ENCODE data around the gene ERO1B.

The ERO1B gene

DNA sequence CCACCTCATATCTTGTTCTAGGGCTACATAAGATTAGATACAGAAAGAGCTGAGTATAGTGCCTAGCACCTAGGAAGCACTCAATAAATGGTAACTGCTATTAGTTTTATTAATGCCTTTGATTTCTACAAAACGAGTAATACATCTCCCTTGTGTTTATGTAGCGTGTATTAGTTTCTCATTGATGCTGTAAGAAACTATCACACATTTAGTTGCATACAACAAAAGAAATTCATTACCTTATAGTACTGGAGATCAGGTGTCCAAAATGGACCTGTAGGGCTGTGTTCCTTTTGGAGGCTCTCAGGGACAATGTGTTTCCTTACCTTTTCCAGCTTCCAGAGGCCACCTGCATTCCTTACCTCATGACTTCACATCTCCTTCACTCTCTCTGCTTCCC lies 961 bp upstream of the ERO1B start:
- TF ChIP-seq, protein P1, sequence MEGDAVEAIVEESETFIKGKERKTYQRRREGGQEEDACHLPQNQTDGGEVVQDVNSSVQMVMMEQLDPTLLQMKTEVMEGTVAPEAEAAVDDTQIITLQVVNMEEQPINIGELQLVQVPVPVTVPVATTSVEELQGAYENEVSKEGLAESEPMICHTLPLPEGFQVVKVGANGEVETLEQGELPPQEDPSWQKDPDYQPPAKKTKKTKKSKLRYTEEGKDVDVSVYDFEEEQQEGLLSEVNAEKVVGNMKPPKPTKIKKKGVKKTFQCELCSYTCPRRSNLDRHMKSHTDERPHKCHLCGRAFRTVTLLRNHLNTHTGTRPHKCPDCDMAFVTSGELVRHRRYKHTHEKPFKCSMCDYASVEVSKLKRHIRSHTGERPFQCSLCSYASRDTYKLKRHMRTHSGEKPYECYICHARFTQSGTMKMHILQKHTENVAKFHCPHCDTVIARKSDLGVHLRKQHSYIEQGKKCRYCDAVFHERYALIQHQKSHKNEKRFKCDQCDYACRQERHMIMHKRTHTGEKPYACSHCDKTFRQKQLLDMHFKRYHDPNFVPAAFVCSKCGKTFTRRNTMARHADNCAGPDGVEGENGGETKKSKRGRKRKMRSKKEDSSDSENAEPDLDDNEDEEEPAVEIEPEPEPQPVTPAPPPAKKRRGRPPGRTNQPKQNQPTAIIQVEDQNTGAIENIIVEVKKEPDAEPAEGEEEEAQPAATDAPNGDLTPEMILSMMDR (conservative IDR thresholded peaks at IDR 0.05) = no peak
- peak overlapping the region; percentile 69 for H3K27ac ChIP-seq

DNA sequence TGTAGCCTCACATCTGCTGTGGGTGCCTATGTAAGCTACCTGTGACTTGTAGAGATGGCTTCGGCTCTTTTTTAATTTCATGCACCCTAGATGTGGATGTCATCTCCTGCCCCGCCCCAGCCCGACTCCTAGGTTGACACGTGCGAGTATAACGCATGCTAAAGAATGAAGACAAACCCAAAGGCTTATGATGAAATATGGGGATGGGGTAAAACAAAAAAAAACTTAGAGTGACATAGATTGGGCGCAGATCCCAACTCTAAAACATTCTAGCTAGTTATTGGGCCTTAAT lies 613 bp upstream of the ERO1B start:
- TF ChIP-seq, protein P1 (conservative IDR thresholded peaks at IDR 0.05) = no peak
- H3K27ac ChIP-seq = peak overlapping the region; percentile 69

DNA sequence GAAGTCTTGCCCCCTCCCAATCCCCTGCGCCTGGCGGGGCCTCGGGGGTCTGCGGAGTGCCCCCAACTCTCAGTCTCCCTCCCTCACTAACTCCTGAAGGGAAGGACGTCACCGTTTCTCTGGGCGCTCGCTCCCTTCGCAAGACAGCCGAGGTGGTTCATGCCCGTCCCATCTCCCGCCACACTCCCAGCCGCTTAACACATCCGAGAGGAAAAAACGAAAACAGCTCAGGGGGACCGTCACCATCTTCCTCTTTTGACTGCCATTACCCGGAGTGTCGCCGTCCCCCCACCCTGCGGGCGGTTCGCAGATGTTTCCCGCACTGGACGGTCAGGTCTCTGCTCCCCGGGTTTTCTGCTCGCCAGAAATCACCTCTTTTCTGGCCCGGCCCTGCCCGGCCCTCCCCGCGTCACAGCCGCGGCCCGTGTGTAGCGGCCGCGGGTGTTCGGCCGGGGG lies 532 bp downstream of the ERO1B start:
- TF ChIP-seq, protein P1 (conservative IDR thresholded peaks at IDR 0.05) = no peak
- peak overlapping the region; percentile 69 for H3K27ac ChIP-seq

DNA sequence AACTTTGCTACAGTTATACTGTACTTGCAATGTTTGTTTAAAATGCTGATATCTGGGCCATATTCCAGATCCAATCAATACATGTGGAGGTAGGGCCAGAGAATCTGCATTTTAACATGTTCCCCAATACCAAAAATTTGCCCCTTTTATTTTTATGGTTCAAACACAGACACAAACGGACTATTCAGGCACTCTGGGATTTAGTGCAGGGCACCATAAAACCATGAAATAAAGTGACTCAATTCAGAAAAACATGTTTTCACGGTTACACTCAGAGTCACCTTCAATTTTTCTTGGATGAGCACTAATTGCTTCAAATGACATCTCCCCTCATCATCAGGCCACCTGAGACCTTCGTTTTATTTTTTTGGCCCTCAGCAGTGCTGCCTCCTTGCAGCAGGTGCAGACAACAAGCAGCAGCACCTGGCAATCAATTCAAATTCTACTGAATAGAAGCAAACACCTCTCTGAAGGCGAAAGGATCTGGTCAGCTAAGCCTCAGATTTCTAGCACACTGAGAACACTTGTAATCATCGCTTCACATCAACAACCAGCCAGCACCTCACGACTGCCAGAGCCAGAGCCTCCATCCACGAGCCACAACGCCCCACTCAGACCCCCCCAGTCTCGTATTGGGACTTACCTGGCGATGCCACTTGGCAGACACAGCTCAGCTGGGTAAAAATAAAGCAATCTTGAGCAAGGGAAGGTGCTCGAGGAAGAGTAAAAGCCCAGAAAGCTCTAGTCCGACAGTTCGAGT lies 1.1 kb downstream of the ERO1B start:
- TF ChIP-seq, protein P1 (conservative IDR thresholded peaks at IDR 0.05) = 0 out of 2 replicates have a peak, but pooled peaks have one; percentile 6

DNA sequence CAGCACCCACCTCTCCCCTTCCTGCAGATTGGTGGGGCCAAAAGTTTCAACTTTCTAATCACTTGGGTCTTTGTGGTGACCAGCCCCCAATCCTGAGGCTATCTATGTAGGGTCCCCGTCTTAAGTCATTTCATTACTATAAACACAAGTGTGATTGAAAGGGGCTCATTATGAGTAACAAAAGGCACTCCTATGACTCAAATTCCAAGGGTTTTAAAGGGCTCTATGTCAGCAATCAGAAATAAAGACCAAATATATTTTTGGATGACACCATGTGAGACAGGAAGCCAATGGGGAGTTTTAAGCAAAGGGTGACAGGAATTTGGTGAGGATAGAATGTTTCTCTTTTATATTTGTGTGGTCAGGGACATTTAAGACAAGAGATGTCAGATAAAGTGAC lies 6.2 kb downstream of the ERO1B start:
- TF ChIP-seq, protein P1 (conservative IDR thresholded peaks at IDR 0.05) = no peak
- H3K27ac ChIP-seq = no peak overlapping the region

More for the DNA sequence above, 1.1 kb downstream of the ERO1B start:
- H3K27ac ChIP-seq = peak overlapping the region; percentile 69

DNA sequence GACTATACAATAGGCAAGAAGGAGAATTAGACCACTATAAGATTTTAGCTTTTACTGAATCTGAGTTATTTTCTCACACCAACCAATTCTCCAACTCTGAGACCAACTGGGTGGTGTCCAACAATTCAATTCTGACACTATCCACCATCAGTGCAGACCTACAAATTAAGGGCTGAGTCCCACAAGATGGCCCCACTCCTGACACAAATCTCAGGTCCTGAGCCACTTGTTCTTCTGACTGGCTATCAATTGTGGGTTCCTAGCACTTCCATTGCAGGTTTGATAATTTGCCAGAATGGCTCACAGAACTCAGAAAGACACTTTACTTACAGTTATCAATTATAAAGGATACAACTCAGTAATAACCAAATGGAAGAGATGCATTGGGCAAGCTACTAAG lies 6.7 kb downstream of the ERO1B start:
- TF ChIP-seq, protein P1 (conservative IDR thresholded peaks at IDR 0.05) = no peak
- H3K27ac ChIP-seq = no peak overlapping the region

DNA sequence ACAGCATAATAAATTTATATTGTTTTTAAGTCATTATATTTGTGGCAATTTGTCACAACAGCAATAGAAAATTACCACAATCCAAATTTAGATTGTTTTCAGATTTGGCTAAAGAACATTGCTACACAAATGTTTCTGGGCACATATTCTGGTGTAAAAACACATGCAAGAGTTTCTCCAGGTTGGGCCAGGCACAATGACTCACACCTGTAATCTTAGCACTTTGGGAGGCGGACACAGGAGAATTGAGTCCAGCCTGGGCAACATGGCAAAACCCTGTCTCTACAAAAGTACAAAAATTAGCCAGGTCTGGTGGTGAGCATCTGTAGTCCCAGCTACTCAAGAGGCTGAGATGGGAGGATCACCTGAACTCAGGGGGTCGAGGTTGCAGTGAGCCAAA lies 8.4 kb downstream of the ERO1B start:
- no peak overlapping the region for H3K27ac ChIP-seq
- TF ChIP-seq, protein P1 (conservative IDR thresholded peaks at IDR 0.05) = no peak
